Measurements from ENCODE around the gene NID2.

GRCh38 chr14:52002542-52002941 is 66.3 kb downstream of the NID2 start:
- TF ChIP-seq, protein P1, sequence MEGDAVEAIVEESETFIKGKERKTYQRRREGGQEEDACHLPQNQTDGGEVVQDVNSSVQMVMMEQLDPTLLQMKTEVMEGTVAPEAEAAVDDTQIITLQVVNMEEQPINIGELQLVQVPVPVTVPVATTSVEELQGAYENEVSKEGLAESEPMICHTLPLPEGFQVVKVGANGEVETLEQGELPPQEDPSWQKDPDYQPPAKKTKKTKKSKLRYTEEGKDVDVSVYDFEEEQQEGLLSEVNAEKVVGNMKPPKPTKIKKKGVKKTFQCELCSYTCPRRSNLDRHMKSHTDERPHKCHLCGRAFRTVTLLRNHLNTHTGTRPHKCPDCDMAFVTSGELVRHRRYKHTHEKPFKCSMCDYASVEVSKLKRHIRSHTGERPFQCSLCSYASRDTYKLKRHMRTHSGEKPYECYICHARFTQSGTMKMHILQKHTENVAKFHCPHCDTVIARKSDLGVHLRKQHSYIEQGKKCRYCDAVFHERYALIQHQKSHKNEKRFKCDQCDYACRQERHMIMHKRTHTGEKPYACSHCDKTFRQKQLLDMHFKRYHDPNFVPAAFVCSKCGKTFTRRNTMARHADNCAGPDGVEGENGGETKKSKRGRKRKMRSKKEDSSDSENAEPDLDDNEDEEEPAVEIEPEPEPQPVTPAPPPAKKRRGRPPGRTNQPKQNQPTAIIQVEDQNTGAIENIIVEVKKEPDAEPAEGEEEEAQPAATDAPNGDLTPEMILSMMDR (IDR thresholded peaks at IDR 0.05) = no peak
- no peak for TF ChIP-seq POLR2A (IDR thresholded peaks at IDR 0.05)

Data from adrenal gland (tissue), 5 donors.